ENCODE measurements around the gene HK1.

DNA sequence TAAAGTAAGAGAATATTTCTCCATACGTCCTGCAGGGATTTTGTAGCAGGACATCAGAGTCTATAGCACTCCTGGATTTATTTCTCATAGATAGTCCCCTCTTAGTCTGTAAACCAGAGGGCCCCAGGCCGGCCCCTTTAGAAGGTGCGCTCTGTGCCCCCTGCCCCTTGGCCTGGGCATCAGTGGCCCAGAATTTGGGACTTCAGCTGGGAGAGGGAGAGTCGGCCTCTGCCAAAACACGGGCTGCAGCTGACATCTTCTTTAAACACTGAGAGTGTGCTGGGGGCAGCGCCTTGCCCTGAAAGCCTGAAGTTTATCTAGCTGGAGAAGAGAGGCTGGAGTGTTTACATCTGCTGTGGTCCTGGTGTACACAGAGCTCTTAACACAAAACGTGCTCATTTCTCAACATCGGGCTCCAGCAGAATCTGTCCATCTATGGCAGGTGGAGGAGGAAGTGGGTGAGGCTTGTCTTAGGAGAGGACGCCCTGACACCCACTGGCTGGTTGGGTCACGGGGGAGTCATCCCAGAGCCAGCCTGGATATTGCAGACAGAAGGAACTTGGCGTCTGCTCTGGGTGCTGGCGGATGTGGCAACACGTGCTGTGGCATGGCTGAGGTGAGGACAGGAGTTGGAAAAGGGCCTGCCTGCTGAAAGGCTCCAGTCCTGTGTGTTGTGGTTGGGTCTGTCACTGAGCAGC is 143.5 kb downstream of the HK1 start:
- TF ChIP-seq, protein P1, sequence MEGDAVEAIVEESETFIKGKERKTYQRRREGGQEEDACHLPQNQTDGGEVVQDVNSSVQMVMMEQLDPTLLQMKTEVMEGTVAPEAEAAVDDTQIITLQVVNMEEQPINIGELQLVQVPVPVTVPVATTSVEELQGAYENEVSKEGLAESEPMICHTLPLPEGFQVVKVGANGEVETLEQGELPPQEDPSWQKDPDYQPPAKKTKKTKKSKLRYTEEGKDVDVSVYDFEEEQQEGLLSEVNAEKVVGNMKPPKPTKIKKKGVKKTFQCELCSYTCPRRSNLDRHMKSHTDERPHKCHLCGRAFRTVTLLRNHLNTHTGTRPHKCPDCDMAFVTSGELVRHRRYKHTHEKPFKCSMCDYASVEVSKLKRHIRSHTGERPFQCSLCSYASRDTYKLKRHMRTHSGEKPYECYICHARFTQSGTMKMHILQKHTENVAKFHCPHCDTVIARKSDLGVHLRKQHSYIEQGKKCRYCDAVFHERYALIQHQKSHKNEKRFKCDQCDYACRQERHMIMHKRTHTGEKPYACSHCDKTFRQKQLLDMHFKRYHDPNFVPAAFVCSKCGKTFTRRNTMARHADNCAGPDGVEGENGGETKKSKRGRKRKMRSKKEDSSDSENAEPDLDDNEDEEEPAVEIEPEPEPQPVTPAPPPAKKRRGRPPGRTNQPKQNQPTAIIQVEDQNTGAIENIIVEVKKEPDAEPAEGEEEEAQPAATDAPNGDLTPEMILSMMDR (IDR thresholded peaks at IDR 0.05; ENCODE audit: poor library complexity) = no peak
- TF ChIP-seq EZH2 (IDR thresholded peaks at IDR 0.05; ENCODE audit: borderline replicate concordance) (no peak), EZH2phosphoT487 (IDR thresholded peaks at IDR 0.05; ENCODE audit: low read depth, severe bottlenecking, unreplicated experiment) (no peak)

Data from hepatocyte (in vitro differentiated cells).